GM10847 (cell line): Measurements from ENCODE around the gene RABL2B.

ENCODE experiments used
- POLR2A ChIP-seq: IDR thresholded peaks from 2 replicates; pipeline ENCODE4 v1.6.1; 2011; ENCODE audit not compliant: insufficient read length; ENCODE audit errors: extremely low read depth

The RABL2B gene

GRCh38 chr22:50783033-50783879 lies at the start of gene RABL2B:
Gene RABL2B, minus strand, starts transcription at chr22:50783636. Its CDS starts 1,342 bp downstream, at chr22:50782294.
- peak; percentile 51 for TF ChIP-seq POLR2A

- no peak for TF ChIP-seq POLR2A
These were observed 43.5 kb downstream of the RABL2B start for GRCh38 chr22:50739894-50740293.

- no peak for TF ChIP-seq POLR2A
These were observed 44.2 kb downstream of the RABL2B start for GRCh38 chr22:50739279-50739691.

GRCh38 chr22:50738649-50739227 lies 44.7 kb downstream of the RABL2B start:
- TF ChIP-seq POLR2A = no peak

GRCh38 chr22:50737728-50738648 lies 45.4 kb downstream of the RABL2B start, which contains the start of gene ACR:
Gene ACR, plus strand, starts transcription at chr22:50738204. Its CDS starts 32 bp downstream, at chr22:50738236.
- TF ChIP-seq POLR2A = no peak

GRCh38 chr22:50735739-50736030 lies 47.8 kb downstream of the RABL2B start:
- no peak for TF ChIP-seq POLR2A

GRCh38 chr22:50734986-50735738 lies 48.3 kb downstream of the RABL2B start:
- no peak for TF ChIP-seq POLR2A

- no peak for TF ChIP-seq POLR2A
These were observed 49.1 kb downstream of the RABL2B start for GRCh38 chr22:50734343-50734771.

GRCh38 chr22:50733521-50734342 lies 49.7 kb downstream of the RABL2B start:
- no peak for TF ChIP-seq POLR2A

- TF ChIP-seq POLR2A = no peak
These were observed 50.8 kb downstream of the RABL2B start for GRCh38 chr22:50732681-50733080.

GRCh38 chr22:50731811-50732624 lies 51.4 kb downstream of the RABL2B start:
- TF ChIP-seq POLR2A = no peak

- TF ChIP-seq POLR2A = no peak
These were observed 52.3 kb downstream of the RABL2B start for GRCh38 chr22:50730941-50731661.

GRCh38 chr22:50730013-50730891 lies 53.2 kb downstream of the RABL2B start:
- no peak for TF ChIP-seq POLR2A
